ENCODE data around the gene EPHA5.

The EPHA5 gene

DNA sequence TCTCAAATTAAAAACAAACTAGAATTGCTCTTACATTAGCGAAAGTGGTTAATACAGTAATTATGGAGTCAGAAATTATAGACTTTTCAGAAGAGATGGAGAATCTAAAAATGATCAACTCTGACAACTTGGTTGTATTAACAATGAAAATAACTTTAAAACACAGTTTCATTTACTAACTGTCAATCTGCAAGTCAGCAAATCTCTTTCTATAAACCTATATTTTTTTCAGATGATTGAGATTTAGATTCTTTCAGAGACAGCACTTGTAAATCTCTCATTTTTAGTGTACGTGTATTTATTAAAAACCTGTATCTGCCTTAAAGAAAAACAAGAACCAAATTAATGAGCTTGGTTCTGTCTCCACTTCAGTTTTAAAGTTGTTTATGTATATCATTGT is 311.4 kb downstream of the EPHA5 start:
- no peaks in the 10 kb centered on the region for H3K36me3 ChIP-seq
- no peaks in the 10 kb centered on the region for H3K9me3 ChIP-seq
- H3K4me1 ChIP-seq: no peaks in the 10 kb centered on the region; the same call in 1 of the 2 replicates
- no peak overlapping the region for H3K4me3 ChIP-seq (ENCODE audit: low read depth, low read length)
- no peak for DNase-seq
- TF ChIP-seq, protein P1, sequence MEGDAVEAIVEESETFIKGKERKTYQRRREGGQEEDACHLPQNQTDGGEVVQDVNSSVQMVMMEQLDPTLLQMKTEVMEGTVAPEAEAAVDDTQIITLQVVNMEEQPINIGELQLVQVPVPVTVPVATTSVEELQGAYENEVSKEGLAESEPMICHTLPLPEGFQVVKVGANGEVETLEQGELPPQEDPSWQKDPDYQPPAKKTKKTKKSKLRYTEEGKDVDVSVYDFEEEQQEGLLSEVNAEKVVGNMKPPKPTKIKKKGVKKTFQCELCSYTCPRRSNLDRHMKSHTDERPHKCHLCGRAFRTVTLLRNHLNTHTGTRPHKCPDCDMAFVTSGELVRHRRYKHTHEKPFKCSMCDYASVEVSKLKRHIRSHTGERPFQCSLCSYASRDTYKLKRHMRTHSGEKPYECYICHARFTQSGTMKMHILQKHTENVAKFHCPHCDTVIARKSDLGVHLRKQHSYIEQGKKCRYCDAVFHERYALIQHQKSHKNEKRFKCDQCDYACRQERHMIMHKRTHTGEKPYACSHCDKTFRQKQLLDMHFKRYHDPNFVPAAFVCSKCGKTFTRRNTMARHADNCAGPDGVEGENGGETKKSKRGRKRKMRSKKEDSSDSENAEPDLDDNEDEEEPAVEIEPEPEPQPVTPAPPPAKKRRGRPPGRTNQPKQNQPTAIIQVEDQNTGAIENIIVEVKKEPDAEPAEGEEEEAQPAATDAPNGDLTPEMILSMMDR (IDR thresholded peaks at IDR 0.05; ENCODE audit: low read depth, low read length): no peak
- H3K27me3 ChIP-seq: no peaks in the 10 kb centered on the region

DNA sequence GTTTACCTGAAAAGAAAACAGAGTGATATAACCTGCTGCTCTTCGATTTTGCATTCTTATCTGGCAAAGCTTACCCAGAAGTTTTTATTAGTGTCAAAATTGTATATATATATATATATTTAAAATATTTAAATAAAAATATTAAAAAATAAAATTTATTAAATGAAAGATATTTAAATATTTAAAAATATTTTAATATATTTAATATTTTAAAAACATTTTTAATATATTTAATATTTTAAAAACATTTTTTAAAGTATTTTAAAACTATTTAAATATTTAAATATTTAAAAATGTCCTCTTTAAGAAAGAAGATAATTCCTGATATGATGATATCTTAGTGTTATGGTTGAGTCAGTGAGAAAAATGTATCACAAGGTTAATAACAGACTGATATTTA is 317.2 kb downstream of the EPHA5 start:
- H3K27me3 ChIP-seq: no peaks in the 10 kb centered on the region
- no peaks in the 10 kb centered on the region for H3K9me3 ChIP-seq
- TF ChIP-seq, protein P1 (IDR thresholded peaks at IDR 0.05; ENCODE audit: low read depth, low read length): no peak
- no peak for DNase-seq
- no peaks in the 10 kb centered on the region; the same call in 1 of the 2 replicates for H3K4me1 ChIP-seq
- H3K36me3 ChIP-seq: no peaks in the 10 kb centered on the region
- no peak overlapping the region for H3K4me3 ChIP-seq (ENCODE audit: low read depth, low read length)

DNA sequence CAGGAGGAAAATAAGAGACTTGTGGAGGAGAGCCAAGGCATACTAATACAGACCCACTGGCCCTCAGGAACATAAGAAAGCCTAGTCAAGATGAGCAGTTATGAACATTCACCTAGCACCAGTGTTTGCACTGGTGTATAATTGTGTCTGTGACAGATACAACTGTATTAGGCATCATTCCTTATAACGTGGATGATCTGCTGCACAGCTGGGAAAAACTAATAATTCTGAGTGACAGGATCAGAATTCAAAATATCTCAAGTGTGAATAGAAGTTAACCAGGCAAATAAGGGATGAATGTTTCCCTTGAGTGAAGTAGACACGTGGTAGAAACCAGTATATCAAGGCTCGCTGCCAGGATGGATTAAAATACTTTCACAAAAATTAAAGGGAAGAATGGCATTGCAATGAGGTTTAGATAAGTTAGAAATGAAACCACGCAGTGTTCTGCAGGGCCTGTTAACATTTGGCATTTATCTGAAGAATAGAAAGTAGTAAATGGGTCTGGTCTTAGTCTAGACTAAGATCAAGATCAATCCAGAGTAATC is 325.9 kb downstream of the EPHA5 start:
- Histone ChIP-seq H3K4me3 (ENCODE audit: low read depth, low read length) (no peak overlapping the region), H3K4me1 (peaks cover 5% of the 10 kb centered on the region), H3K36me3 (no peaks in the 10 kb centered on the region), H3K9me3 (no peaks in the 10 kb centered on the region; the same call in 1 of the 2 replicates), H3K27me3 (no peaks in the 10 kb centered on the region)
- DNase-seq: no peak
- TF ChIP-seq, protein P1 (IDR thresholded peaks at IDR 0.05; ENCODE audit: low read depth, low read length): no peak

DNA sequence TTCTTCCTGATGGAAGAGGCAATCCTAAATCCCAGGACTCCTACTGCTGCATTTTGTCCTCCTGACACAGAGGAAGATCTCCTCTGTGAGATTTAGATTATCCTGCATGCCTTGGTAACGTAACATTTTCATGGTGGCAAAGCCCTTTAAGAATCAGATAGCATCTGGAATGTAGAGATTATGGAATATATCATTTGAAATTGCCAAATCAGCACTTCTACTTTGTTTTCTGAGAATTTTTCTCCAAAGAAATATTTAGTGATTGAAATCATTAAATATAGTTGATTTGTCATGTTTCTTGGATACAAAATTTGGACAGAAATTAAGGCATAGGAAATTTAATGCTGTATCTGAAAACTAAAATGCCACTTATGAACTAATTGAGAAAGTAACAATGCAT is 326.9 kb downstream of the EPHA5 start:
- Histone ChIP-seq H3K9me3 (no peaks in the 10 kb centered on the region; the same call in 1 of the 2 replicates), H3K4me1 (peaks cover 5% of the 10 kb centered on the region), H3K36me3 (no peaks in the 10 kb centered on the region), H3K27me3 (no peaks in the 10 kb centered on the region), H3K4me3 (ENCODE audit: low read depth, low read length) (no peak overlapping the region)
- DNase-seq: no peak
- TF ChIP-seq, protein P1 (IDR thresholded peaks at IDR 0.05; ENCODE audit: low read depth, low read length): no peak

DNA sequence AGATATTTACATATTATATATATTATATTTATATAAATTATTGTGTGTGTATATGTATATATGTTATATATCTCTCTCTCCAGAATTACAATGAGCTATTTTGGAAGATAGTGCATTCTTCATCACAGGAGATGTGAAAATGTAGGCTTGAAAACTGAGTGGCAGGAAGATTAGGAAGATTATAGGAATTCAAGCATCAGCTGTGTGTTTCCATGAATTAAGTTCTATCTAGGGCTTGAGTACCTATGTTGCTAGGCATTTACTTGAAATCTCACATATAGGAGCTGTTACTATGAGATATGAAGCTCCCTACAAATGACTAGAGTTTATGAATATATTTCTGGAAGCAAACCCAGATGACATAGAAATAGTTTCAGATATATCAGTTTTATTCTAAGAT is 328.7 kb downstream of the EPHA5 start:
- no peak overlapping the region for H3K4me3 ChIP-seq (ENCODE audit: low read depth, low read length)
- DNase-seq: no peak
- TF ChIP-seq, protein P1 (IDR thresholded peaks at IDR 0.05; ENCODE audit: low read depth, low read length): no peak
- H3K4me1 ChIP-seq: peaks cover 14% of the 10 kb centered on the region
- no peaks in the 10 kb centered on the region for H3K36me3 ChIP-seq
- H3K9me3 ChIP-seq: no peaks in the 10 kb centered on the region; the same call in 1 of the 2 replicates
- no peaks in the 10 kb centered on the region for H3K27me3 ChIP-seq

DNA sequence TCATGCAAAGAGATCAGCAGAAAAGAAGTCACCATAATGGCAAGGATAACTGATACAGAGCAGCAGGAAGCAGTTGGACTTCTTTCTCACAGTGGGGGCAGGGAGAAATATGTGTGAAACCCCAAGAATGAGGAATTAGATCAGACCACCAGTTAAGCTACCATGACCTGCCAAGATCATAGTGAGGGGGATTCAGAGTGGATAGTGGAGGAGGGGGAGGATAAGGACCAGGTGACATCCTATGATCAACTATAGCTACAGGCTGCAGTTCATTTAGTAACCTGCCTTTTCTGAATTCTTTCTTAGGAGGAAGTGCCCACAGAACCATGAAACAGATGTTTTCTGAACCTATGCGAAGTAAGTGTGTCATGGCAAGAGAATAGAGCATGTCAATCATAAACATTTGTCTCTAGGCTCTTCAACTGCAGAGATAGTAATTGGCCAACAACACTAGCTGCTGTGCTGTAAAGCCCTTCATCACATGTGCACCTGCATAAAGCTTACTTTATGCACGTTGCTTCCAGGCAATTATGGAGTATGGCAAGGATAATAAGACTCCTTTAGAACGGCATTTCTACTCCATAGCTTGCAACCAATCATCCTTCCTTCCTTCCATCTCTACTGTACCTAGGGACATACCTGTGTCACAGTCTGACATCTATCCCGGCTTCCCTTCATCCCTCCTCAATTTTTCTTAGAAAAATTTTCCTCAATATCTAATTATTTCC is 329.7 kb downstream of the EPHA5 start:
- Histone ChIP-seq H3K27me3 (no peaks in the 10 kb centered on the region), H3K4me1 (peaks cover 20% of the 10 kb centered on the region), H3K9me3 (no peaks in the 10 kb centered on the region; the same call in 1 of the 2 replicates), H3K36me3 (no peaks in the 10 kb centered on the region), H3K4me3 (ENCODE audit: low read depth, low read length) (no peak overlapping the region)
- TF ChIP-seq, protein P1 (IDR thresholded peaks at IDR 0.05; ENCODE audit: low read depth, low read length): no peak
- DNase-seq: no peak

Measured in BE2C (cell line).